LNCaP clone FGC (cell line): ENCODE measurements around the gene ERC1.
"Not testable (repeated sequence)": the region's sequence is repeated elsewhere in the genome, so short reads cannot be mapped to it uniquely, and the experiment has no call there.

ENCODE experiments used
- DNase-seq: peaks from one replicate; pipeline ENCODE4 v3.0.0-alpha.2; 2011; ENCODE audit warnings: low read depth
- H3K4me3 ChIP-seq: 2 replicates; pipeline ENCODE4 v1.5.1; 2011; ENCODE audit warnings: mild to moderate bottlenecking, low read depth, low read length, control low read depth
- CTCF ChIP-seq: IDR thresholded peaks from 2 replicates; pipeline ENCODE4 v1.5.1; 2012; ENCODE audit warnings: mild to moderate bottlenecking; ENCODE audit not compliant: control insufficient read depth, insufficient read depth; ENCODE audit errors: extremely low read depth

The ERC1 gene

GRCh38 chr12:1044199-1044598 lies 53.2 kb downstream of the ERC1 start:
- H3K4me3 ChIP-seq, result no peak overlapping the region
- no peak for TF ChIP-seq CTCF
- no peak for DNase-seq

GRCh38 chr12:1044696-1045095 lies 53.7 kb downstream of the ERC1 start:
- no peak for TF ChIP-seq CTCF
- no peak for DNase-seq
- no peak overlapping the region for H3K4me3 ChIP-seq

GRCh38 chr12:1046727-1047126 lies 55.7 kb downstream of the ERC1 start:
- TF ChIP-seq CTCF, result no peak
- H3K4me3 ChIP-seq, result no peak overlapping the region
- DNase-seq, result no peak

- TF ChIP-seq CTCF, result no peak
- no peak for DNase-seq
- H3K4me3 ChIP-seq, result no peak overlapping the region
These were observed 57.1 kb downstream of the ERC1 start for GRCh38 chr12:1047898-1048660.

- TF ChIP-seq CTCF, result no peak
These were observed 59.2 kb downstream of the ERC1 start for GRCh38 chr12:1050059-1050707.

GRCh38 chr12:1051672-1052071 lies 60.6 kb downstream of the ERC1 start:
- not testable (repeated sequence) for H3K4me3 ChIP-seq, DNase-seq

More at GRCh38 chr12:1050059-1050707, 59.2 kb downstream of the ERC1 start:
- H3K4me3 ChIP-seq, result no peak overlapping the region
- peak; percentile 69 for DNase-seq

- no peak overlapping the region for H3K4me3 ChIP-seq
- TF ChIP-seq CTCF, result no peak
These were observed 62.7 kb downstream of the ERC1 start for GRCh38 chr12:1053690-1054089.

More at GRCh38 chr12:1053690-1054089, 62.7 kb downstream of the ERC1 start:
- no peak for DNase-seq
